GM12878 (cell line): ENCODE results near the gene GLRX5.

Source experiments
- BHLHE40 ChIP-seq, 2 experiments: fragments of 450-650 bp in 1 of 2; IDR thresholded peaks; 2 replicates each; pipeline ENCODE4 v1.6.1; 2011 to 2017; ENCODE audit warnings: low read depth in 2 of 2, borderline replicate concordance in 1 of 2, improper control_type of control experiment in 1 of 2, low read length in 1 of 2, mild to moderate bottlenecking in 1 of 2
- CTCF ChIP-seq, 3 experiments: IDR thresholded peaks in 2 of 3; conservative IDR thresholded peaks in 1 of 3; 2 replicates each; pipeline ENCODE4 v1.5.1; 2011; ENCODE audit warnings: low read depth in 3 of 3, low read length in 3 of 3, mild to moderate bottlenecking in 3 of 3, control low read depth in 2 of 3, moderate library complexity in 2 of 3, inconsistent platforms in 1 of 3, mixed read lengths in 1 of 3; ENCODE audit not compliant: control insufficient read depth in 2 of 3, insufficient read depth in 1 of 3; ENCODE audit errors: extremely low read depth in 1 of 3
- EGR1 ChIP-seq, 2 experiments: IDR thresholded peaks; 1 replicate in 1 of 2; 2 replicates in 1 of 2; pipeline ENCODE4 v1.6.1; 2011 to 2012; ENCODE audit warnings: low read depth in 2 of 2, low read length in 2 of 2, borderline replicate concordance in 1 of 2, mild to moderate bottlenecking in 1 of 2, moderate library complexity in 1 of 2
- EZH2 ChIP-seq: IDR thresholded peaks from 2 replicates; pipeline ENCODE4 v1.6.1; 2012; ENCODE audit warnings: low read depth, mild to moderate bottlenecking, control low read depth, inconsistent platforms, low read length, borderline replicate concordance; ENCODE audit not compliant: control insufficient read depth
- GABPA ChIP-seq: IDR thresholded peaks from 2 replicates; pipeline ENCODE4 v1.6.1; 2014; ENCODE audit warnings: antibody characterized with exemption, low read depth, mild to moderate bottlenecking, inconsistent platforms
- POLR2A ChIP-seq: IDR thresholded peaks from 2 replicates; pipeline ENCODE4 v1.6.1; 2011; ENCODE audit warnings: low read depth, mild to moderate bottlenecking, low read length
- POLR2AphosphoS5 ChIP-seq: IDR thresholded peaks from 2 replicates; pipeline ENCODE4 v1.6.1; 2011; ENCODE audit warnings: mild to moderate bottlenecking, low read length, inconsistent platforms
- RFX5 ChIP-seq: IDR thresholded peaks from 2 replicates; pipeline ENCODE4 v1.6.1; 2011; ENCODE audit warnings: low read depth, low read length, improper control_type of control experiment
- SRF ChIP-seq, 2 experiments: IDR thresholded peaks; 2 replicates each; pipeline ENCODE4 v1.6.1; 2011; ENCODE audit warnings: low read depth in 2 of 2, low read length in 2 of 2, mild to moderate bottlenecking in 1 of 2, moderate library complexity in 1 of 2
- TCF7 ChIP-seq: IDR thresholded peaks from 2 replicates; pipeline ENCODE4 v1.6.1; 2014; ENCODE audit warnings: antibody characterized with exemption, borderline replicate concordance
- ZBTB11 ChIP-seq: fragments of 450-650 bp; formaldehyde crosslinking; IDR thresholded peaks from 2 replicates; pipeline ENCODE4 v1.5.0; 2022; ENCODE audit warnings: mild to moderate bottlenecking, missing genetic modification characterization
- ZNF207 ChIP-seq: fragments of 450-650 bp; IDR thresholded peaks from 2 replicates; pipeline ENCODE4 v1.6.1; 2014; ENCODE audit warnings: antibody characterized with exemption, mild to moderate bottlenecking, borderline replicate concordance
- TF ChIP-seq, protein P1 (sequence below): IDR thresholded peaks from 2 replicates; pipeline ENCODE4 v1.6.1; 2011; ENCODE audit warnings: low read depth, mild to moderate bottlenecking, low read length, moderate library complexity, borderline replicate concordance; ENCODE audit errors: extremely low read depth
- TF ChIP-seq, protein P2 (sequence below): IDR thresholded peaks from 2 replicates; pipeline ENCODE4 v1.6.1; 2011; ENCODE audit warnings: low read depth, low read length, improper control_type of control experiment, borderline replicate concordance

GRCh38 chr14:95499354-95499750, 35.5 kb upstream of the GLRX5 start:
- no peak for TF ChIP-seq GABPA
- no peak for TF ChIP-seq EGR1 (IDR thresholded peaks at IDR 0.05; ENCODE audit: borderline replicate concordance in 1 of 2, low read depth in 2 of 2, low read length in 2 of 2)
- TF ChIP-seq, protein P1, sequence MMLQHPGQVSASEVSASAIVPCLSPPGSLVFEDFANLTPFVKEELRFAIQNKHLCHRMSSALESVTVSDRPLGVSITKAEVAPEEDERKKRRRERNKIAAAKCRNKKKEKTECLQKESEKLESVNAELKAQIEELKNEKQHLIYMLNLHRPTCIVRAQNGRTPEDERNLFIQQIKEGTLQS = no peak
- no peak for TF ChIP-seq EZH2
- TF ChIP-seq, protein P2, sequence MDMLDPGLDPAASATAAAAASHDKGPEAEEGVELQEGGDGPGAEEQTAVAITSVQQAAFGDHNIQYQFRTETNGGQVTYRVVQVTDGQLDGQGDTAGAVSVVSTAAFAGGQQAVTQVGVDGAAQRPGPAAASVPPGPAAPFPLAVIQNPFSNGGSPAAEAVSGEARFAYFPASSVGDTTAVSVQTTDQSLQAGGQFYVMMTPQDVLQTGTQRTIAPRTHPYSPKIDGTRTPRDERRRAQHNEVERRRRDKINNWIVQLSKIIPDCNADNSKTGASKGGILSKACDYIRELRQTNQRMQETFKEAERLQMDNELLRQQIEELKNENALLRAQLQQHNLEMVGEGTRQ = no peak
- no peak for TF ChIP-seq CTCF (IDR thresholded peaks at IDR 0.05 in 2 of 3, conservative IDR thresholded peaks at IDR 0.05 in 1 of 3; ENCODE audit: control insufficient read depth in 2 of 3, extremely low read depth in 1 of 3, insufficient read depth in 1 of 3, low read depth in 3 of 3, low read length in 3 of 3)
- no peak for TF ChIP-seq POLR2A
- TF ChIP-seq SRF (IDR thresholded peaks at IDR 0.05; ENCODE audit: low read depth in 2 of 2, low read length in 2 of 2) = no peak
- no peak for TF ChIP-seq POLR2AphosphoS5
- TF ChIP-seq TCF7 = no peak
- TF ChIP-seq RFX5 = no peak
- TF ChIP-seq BHLHE40 (IDR thresholded peaks at IDR 0.05; ENCODE audit: borderline replicate concordance in 1 of 2, low read depth in 2 of 2, low read length in 1 of 2) = no peak
- TF ChIP-seq ZNF207 = no peak
- TF ChIP-seq ZBTB11 = no peak
